MM.1S (cell line): ENCODE measurements around the gene UXT.

Source experiments
- DNase-seq: peaks from one replicate; pipeline ENCODE4 v3.0.0-alpha.2; 2015
- H2AFZ ChIP-seq: fragments of 300-600 bp; sonication (generic); 2 replicates; pipeline ENCODE4 v1.6.0; 2016; ENCODE audit warnings: antibody characterized with exemption, low read length
- H3F3A ChIP-seq: fragments of 300-600 bp; sonication (generic); 2 replicates; pipeline ENCODE4 v1.6.1; 2016; ENCODE audit warnings: mild to moderate bottlenecking, antibody characterized with exemption, low read length, moderate library complexity, mixed read lengths; ENCODE audit not compliant: insufficient read depth
- H3K27ac ChIP-seq: fragments of 300-600 bp; sonication (generic); 2 replicates; pipeline ENCODE4 v1.5.1; 2016; ENCODE audit warnings: mild to moderate bottlenecking, low read length
- H3K27me3 ChIP-seq: fragments of 300-600 bp; sonication (generic); replicated peaks from 2 replicates; pipeline ENCODE4 v1.6.0; 2016; ENCODE audit warnings: low read length; ENCODE audit not compliant: insufficient read depth
- H3K36me3 ChIP-seq: fragments of 300-600 bp; sonication (generic); replicated peaks from 2 replicates; pipeline ENCODE4 v1.6.1; 2016; ENCODE audit warnings: mild to moderate bottlenecking, low read length, mixed read lengths; ENCODE audit not compliant: insufficient read depth
- H3K4me1 ChIP-seq: fragments of 300-600 bp; sonication (generic); 2 replicates; pipeline ENCODE4 v1.6.1; 2016; ENCODE audit warnings: low read length, mixed read lengths
- H3K4me2 ChIP-seq: fragments of 300-600 bp; sonication (generic); 2 replicates; pipeline ENCODE4 v1.6.0; 2016; ENCODE audit warnings: low read depth, low read length
- H3K4me3 ChIP-seq: fragments of 300-600 bp; sonication (generic); 2 replicates; pipeline ENCODE4 v1.5.1; 2016; ENCODE audit warnings: low read length, mixed read lengths
- H3K79me2 ChIP-seq: fragments of 300-600 bp; sonication (generic); 2 replicates; pipeline ENCODE4 v1.6.1; 2016; ENCODE audit warnings: mixed run types, low read length, mixed read lengths
- H3K9ac ChIP-seq: fragments of 300-600 bp; sonication (generic); 2 replicates; pipeline ENCODE4 v1.6.1; 2016; ENCODE audit warnings: low read length, mixed read lengths
- H3K9me2 ChIP-seq: fragments of 300-600 bp; sonication (generic); replicated peaks from 2 replicates; pipeline ENCODE4 v1.6.1; 2016; ENCODE audit warnings: mild to moderate bottlenecking, low read length, mixed read lengths; ENCODE audit not compliant: insufficient read depth
- H3K9me3 ChIP-seq: fragments of 300-600 bp; sonication (generic); replicated peaks from 2 replicates; pipeline ENCODE4 v1.6.1; 2016; ENCODE audit warnings: mild to moderate bottlenecking, low read length, mixed read lengths; ENCODE audit not compliant: insufficient read depth
- H4K20me1 ChIP-seq: fragments of 300-600 bp; sonication (generic); 2 replicates; pipeline ENCODE4 v1.6.1; 2016; ENCODE audit warnings: mild to moderate bottlenecking, low read length, moderate library complexity, mixed read lengths; ENCODE audit not compliant: insufficient read depth
- EZH2 ChIP-seq: fragments of 300-600 bp; sonication (generic); optimal IDR thresholded peaks from 2 replicates; pipeline ENCODE3; 2017; ENCODE audit warnings: low read depth, mild to moderate bottlenecking, antibody characterized with exemption, low read length, mixed read lengths
- EZH2phosphoT487 ChIP-seq: fragments of 300-600 bp; sonication (generic); IDR thresholded peaks from 2 replicates; pipeline ENCODE4 v1.6.1; 2018; ENCODE audit warnings: antibody characterized with exemption, low read length
- TF ChIP-seq, protein P1 (sequence below): fragments of 300-600 bp; sonication (generic); IDR thresholded peaks from 2 replicates; pipeline ENCODE4 v1.5.1; 2016; ENCODE audit warnings: antibody characterized with exemption, low read length, mixed read lengths

Gene UXT

GRCh38 chrX:47619486-47620302 is 39.3 kb downstream of the UXT start, which contains the start of gene SYN1:
TSS of gene SYN1 (minus strand) at chrX:47619857. CDS start at chrX:47619728, 129 bp downstream.
- H3F3A ChIP-seq: no peaks in the 10 kb centered on the region
- no peak for TF ChIP-seq EZH2phosphoT487
- TF ChIP-seq EZH2: no peak
- TF ChIP-seq, protein P1, sequence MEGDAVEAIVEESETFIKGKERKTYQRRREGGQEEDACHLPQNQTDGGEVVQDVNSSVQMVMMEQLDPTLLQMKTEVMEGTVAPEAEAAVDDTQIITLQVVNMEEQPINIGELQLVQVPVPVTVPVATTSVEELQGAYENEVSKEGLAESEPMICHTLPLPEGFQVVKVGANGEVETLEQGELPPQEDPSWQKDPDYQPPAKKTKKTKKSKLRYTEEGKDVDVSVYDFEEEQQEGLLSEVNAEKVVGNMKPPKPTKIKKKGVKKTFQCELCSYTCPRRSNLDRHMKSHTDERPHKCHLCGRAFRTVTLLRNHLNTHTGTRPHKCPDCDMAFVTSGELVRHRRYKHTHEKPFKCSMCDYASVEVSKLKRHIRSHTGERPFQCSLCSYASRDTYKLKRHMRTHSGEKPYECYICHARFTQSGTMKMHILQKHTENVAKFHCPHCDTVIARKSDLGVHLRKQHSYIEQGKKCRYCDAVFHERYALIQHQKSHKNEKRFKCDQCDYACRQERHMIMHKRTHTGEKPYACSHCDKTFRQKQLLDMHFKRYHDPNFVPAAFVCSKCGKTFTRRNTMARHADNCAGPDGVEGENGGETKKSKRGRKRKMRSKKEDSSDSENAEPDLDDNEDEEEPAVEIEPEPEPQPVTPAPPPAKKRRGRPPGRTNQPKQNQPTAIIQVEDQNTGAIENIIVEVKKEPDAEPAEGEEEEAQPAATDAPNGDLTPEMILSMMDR: no peak; the same call in 1 of the 2 replicates
- no peaks in the 10 kb centered on the region for H3K4me1 ChIP-seq
- no peak within 1 kb of the TSS for H3K4me2 ChIP-seq
- no peaks in the 10 kb centered on the region for H3K9me2 ChIP-seq
- peak; percentile 76 for DNase-seq
- H3K27ac ChIP-seq: no peak within 1 kb of the TSS
- H3K27me3 ChIP-seq: no peaks in the 10 kb centered on the region
- H3K9ac ChIP-seq: no peak within 1 kb of the TSS
- no peaks in the 10 kb centered on the region for H3K79me2 ChIP-seq
- no peaks in the 10 kb centered on the region for H3K36me3 ChIP-seq
- H2AFZ ChIP-seq: no peak within 1 kb of the TSS
- H3K4me3 ChIP-seq: no peak within 1 kb of the TSS
- no peaks in the 10 kb centered on the region for H3K9me3 ChIP-seq
- H4K20me1 ChIP-seq: no peaks in the 10 kb centered on the region

DNA sequence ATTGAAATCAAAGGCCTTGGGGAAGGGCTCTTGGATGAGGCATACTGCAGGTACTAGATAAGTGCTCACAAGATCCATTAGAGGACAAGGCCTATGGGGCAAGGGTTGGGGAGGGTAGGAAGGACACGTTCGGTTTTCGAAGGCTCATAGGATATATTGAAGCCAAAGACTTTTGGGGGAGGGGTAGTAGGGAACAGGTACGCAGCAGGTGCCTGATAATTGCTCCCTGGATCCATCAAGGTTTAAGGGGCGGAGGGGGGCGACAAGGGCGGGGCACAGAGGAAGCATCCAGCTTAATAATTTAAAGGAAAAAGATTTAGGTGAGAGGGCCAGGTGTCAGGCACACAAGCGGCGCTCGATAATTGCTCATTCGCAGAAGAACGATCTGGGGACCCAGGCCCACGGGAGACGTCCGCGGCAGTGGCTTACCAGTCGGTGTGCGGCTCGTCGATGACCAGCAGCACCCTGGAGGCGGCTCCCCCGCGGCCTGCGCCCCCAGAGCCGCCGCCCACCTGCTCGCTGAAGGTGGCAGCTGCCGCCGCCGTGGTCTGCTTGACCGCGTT is 40.0 kb downstream of the UXT start:
- TF ChIP-seq, protein P1: no peak
- TF ChIP-seq EZH2 (no peak), EZH2phosphoT487 (no peak)
- H3K9me2 ChIP-seq: no peaks in the 10 kb centered on the region
- H3K27ac ChIP-seq: no peak overlapping the region
- H3K79me2 ChIP-seq: no peaks in the 10 kb centered on the region
- H2AFZ ChIP-seq: no peak overlapping the region
- no peak overlapping the region for H3K4me2 ChIP-seq
- H3K36me3 ChIP-seq: no peaks in the 10 kb centered on the region
- no peaks in the 10 kb centered on the region for H4K20me1 ChIP-seq
- no peak overlapping the region for H3K4me3 ChIP-seq
- no peaks in the 10 kb centered on the region for H3K27me3 ChIP-seq
- no peaks in the 10 kb centered on the region for H3F3A ChIP-seq
- DNase-seq: no peak
- H3K9ac ChIP-seq: no peak overlapping the region
- no peaks in the 10 kb centered on the region for H3K9me3 ChIP-seq
- H3K4me1 ChIP-seq: no peaks in the 10 kb centered on the region

GRCh38 chrX:47614618-47615017 is 44.4 kb downstream of the UXT start:
- H3K9me3 ChIP-seq: no peaks in the 10 kb centered on the region
- DNase-seq: no peak

More at GRCh38 chrX:47614618-47615017, 44.4 kb downstream of the UXT start:
- no peaks in the 10 kb centered on the region for H3F3A ChIP-seq
- H3K9me2 ChIP-seq: no peaks in the 10 kb centered on the region
- no peak overlapping the region for H3K4me3 ChIP-seq
- no peaks in the 10 kb centered on the region for H3K36me3 ChIP-seq
- H3K9ac ChIP-seq: no peak overlapping the region
- H4K20me1 ChIP-seq: no peaks in the 10 kb centered on the region
- TF ChIP-seq EZH2 (no peak), EZH2phosphoT487 (no peak)
- TF ChIP-seq, protein P1: no peak
- H3K4me1 ChIP-seq: no peaks in the 10 kb centered on the region
- H3K27ac ChIP-seq: no peak overlapping the region
- no peaks in the 10 kb centered on the region for H3K27me3 ChIP-seq
- no peaks in the 10 kb centered on the region for H3K79me2 ChIP-seq
- no peak overlapping the region for H2AFZ ChIP-seq
- no peak overlapping the region for H3K4me2 ChIP-seq
